DND-41 (cell line): Measurements from ENCODE around the gene SEMA7A.

Source experiments
- ATAC-seq: fragments of 200-7000 bp; cut with Tn5 transposase; 3 replicates; pipeline ENCODE4 v1.9.1; 2021; ENCODE audit warnings: low read depth; ENCODE audit not compliant: insufficient read depth
- DNase-seq: peaks from one replicate; pipeline ENCODE4 v3.0.0-alpha.2; 2020
- H2AFZ ChIP-seq: 2 replicates; pipeline ENCODE4 v1.6.0; 2012; ENCODE audit warnings: low read depth, low read length
- H3K27ac ChIP-seq: 2 replicates; pipeline ENCODE4 v1.5.1; 2012; ENCODE audit warnings: low read length, inconsistent platforms
- H3K27me3 ChIP-seq: fragments of 200-600 bp; sonication (generic); 2 replicates; pipeline ENCODE4 v1.6.0; 2012; ENCODE audit warnings: low read length, mild to moderate bottlenecking, inconsistent platforms; ENCODE audit not compliant: insufficient read depth, poor library complexity
- H3K36me3 ChIP-seq: 2 replicates; pipeline ENCODE4 v1.5.1; 2012; ENCODE audit warnings: low read length, inconsistent platforms; ENCODE audit not compliant: insufficient read depth
- H3K4me1 ChIP-seq: 2 replicates; pipeline ENCODE4 v1.5.1; 2012; ENCODE audit warnings: mild to moderate bottlenecking, low read length; ENCODE audit not compliant: insufficient read depth
- H3K4me2 ChIP-seq: 2 replicates; pipeline ENCODE4 v1.6.0; 2012; ENCODE audit warnings: mild to moderate bottlenecking, moderate library complexity, low read length, inconsistent platforms; ENCODE audit not compliant: insufficient read depth
- H3K4me3 ChIP-seq, 2 experiments: fragments of 200-600 bp in 1 of 2; shearing (Covaris generic) in 1 of 2; 2 replicates each; pipeline ENCODE4 v1.5.1; 2012 to 2016; ENCODE audit warnings: inconsistent platforms in 2 of 2, low read length in 2 of 2, mild to moderate bottlenecking in 2 of 2, low read depth in 1 of 2, moderate library complexity in 1 of 2
- H3K79me2 ChIP-seq: 2 replicates; pipeline ENCODE4 v1.6.0; 2012; ENCODE audit warnings: low read length, inconsistent platforms; ENCODE audit not compliant: insufficient read depth
- H3K9ac ChIP-seq: 2 replicates; pipeline ENCODE4 v1.6.0; 2012; ENCODE audit warnings: low read depth, mild to moderate bottlenecking, inconsistent platforms, low read length, moderate library complexity
- H3K9me3 ChIP-seq: 2 replicates; pipeline ENCODE4 v1.5.1; 2012; ENCODE audit warnings: low read length, moderate library complexity, mild to moderate bottlenecking, inconsistent platforms; ENCODE audit not compliant: insufficient read depth, severe bottlenecking
- H4K20me1 ChIP-seq: 2 replicates; pipeline ENCODE4 v1.6.0; 2012; ENCODE audit warnings: low read length; ENCODE audit not compliant: insufficient read depth
- CTCF ChIP-seq: IDR thresholded peaks from 2 replicates; pipeline ENCODE4 v1.5.1; 2012; ENCODE audit warnings: borderline replicate concordance, low read length, moderate library complexity, mild to moderate bottlenecking; ENCODE audit not compliant: poor library complexity, severe bottlenecking; ENCODE audit errors: extremely low read depth
- EZH2 ChIP-seq: IDR thresholded peaks from 3 replicates; pipeline ENCODE4 v1.6.1; 2012; ENCODE audit warnings: borderline replicate concordance, low read depth, mild to moderate bottlenecking, moderate library complexity, low read length, inconsistent platforms; ENCODE audit not compliant: severe bottlenecking

SEMA7A gene

GRCh38 chr15:74426404-74427281, 7.1 kb downstream of the SEMA7A start:
- Histone ChIP-seq H2AFZ (no peak overlapping the region), H3K4me3 (no peak overlapping the region), H3K27ac (no peak overlapping the region), H3K4me1 (peaks cover 21% of the 10 kb centered on the region), H3K4me2 (no peak overlapping the region), H3K36me3 (no peaks in the 10 kb centered on the region), H3K9me3 (no peaks in the 10 kb centered on the region), H3K79me2 (peaks cover 87% of the 10 kb centered on the region), H3K9ac (no peak overlapping the region), H4K20me1 (peaks cover 66% of the 10 kb centered on the region), H3K27me3 (no peaks in the 10 kb centered on the region)
- DNase-seq (no peak), ATAC-seq (no peak)
- TF ChIP-seq CTCF (no peak), EZH2 (no peak)

- H3K9ac ChIP-seq, result no peak overlapping the region
Measured at GRCh38 chr15:74425630-74426029, 8.1 kb downstream of the SEMA7A start.

DNA sequence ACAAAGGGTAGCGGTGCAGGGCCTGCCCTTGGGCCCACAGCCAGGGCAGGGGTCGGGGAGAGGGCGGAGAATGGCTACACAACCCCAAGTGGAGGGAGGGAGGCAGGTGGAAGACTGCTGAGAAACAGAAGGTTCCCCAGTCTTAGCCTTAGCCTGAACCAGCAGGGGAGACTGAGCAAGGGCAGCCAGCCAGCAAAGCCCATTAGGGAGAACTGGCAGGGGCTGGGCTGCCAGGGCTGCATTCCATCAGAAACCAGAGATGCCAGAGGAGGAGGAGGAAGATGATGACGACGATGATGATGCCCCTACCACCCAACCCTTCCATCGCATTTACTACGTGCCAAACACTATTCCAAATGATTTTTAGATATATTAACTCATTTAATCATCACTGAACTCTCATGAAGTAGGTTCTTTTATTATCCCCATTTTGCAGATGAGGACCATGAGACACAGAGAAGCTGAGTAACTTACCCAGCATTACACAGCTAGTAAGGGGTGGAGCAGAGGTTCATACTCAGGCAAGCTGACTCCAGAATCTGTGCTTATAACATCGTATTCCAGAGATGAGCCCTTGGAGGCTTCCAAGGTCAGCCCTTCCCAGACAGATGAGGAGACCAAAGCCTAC, 8.7 kb downstream of the SEMA7A start:
- ATAC-seq, result no peak
- no peak overlapping the region for H3K4me3 ChIP-seq
- DNase-seq, result no peak
- H3K27me3 ChIP-seq, result no peaks in the 10 kb centered on the region
- peaks cover 6% of the 10 kb centered on the region; the same call in 1 of the 2 replicates for H3K4me1 ChIP-seq
- no peak overlapping the region for H3K9ac ChIP-seq
- TF ChIP-seq EZH2 (no peak), CTCF (no peak)
- no peak overlapping the region for H3K4me2 ChIP-seq
- H3K9me3 ChIP-seq, result no peaks in the 10 kb centered on the region
- no peaks in the 10 kb centered on the region for H3K36me3 ChIP-seq
- H2AFZ ChIP-seq, result no peak overlapping the region
- no peak overlapping the region for H3K27ac ChIP-seq
- peaks cover 85% of the 10 kb centered on the region for H3K79me2 ChIP-seq
- H4K20me1 ChIP-seq, result peaks cover 61% of the 10 kb centered on the region

More at GRCh38 chr15:74425630-74426029, 8.1 kb downstream of the SEMA7A start:
- Histone ChIP-seq H3K4me1 (peaks cover 12% of the 10 kb centered on the region), H3K27me3 (no peaks in the 10 kb centered on the region), H4K20me1 (peaks cover 62% of the 10 kb centered on the region), H3K4me3 (no peak overlapping the region), H2AFZ (no peak overlapping the region), H3K36me3 (no peaks in the 10 kb centered on the region), H3K27ac (no peak overlapping the region), H3K79me2 (peaks cover 86% of the 10 kb centered on the region), H3K9me3 (no peaks in the 10 kb centered on the region), H3K4me2 (no peak overlapping the region)
- ATAC-seq (no peak), DNase-seq (no peak)
- no peak for TF ChIP-seq CTCF
- no peak for TF ChIP-seq EZH2
